Hepatocyte (in vitro differentiated cells): Measurements from ENCODE around the gene TLN1. TPM values are rescaled to one million over a fixed set of nuclear protein-coding genes. Genes with fewer than 3 reads are reported as not detected.

ENCODE experiments used
- DNase-seq: peaks from one replicate; pipeline ENCODE4 v3.0.0-alpha.2; 2016; ENCODE audit warnings: low spot score
- H2AFZ ChIP-seq: fragments of 200-600 bp; sonication (generic); 2 replicates; pipeline ENCODE4 v1.6.0; 2016; ENCODE audit warnings: antibody characterized with exemption, mild to moderate bottlenecking
- H3K27ac ChIP-seq: fragments of 200-600 bp; sonication (generic); 2 replicates; pipeline ENCODE4 v1.5.1; 2016; ENCODE audit warnings: mild to moderate bottlenecking
- H3K27me3 ChIP-seq: fragments of 200-600 bp; sonication (generic); 2 replicates; pipeline ENCODE4 v1.6.1; 2016
- H3K36me3 ChIP-seq: fragments of 200-600 bp; sonication (generic); replicated peaks from 2 replicates; pipeline ENCODE4 v1.5.1; 2016; ENCODE audit warnings: low read depth; ENCODE audit not compliant: insufficient read depth
- H3K4me1 ChIP-seq: fragments of 200-600 bp; sonication (generic); 2 replicates; pipeline ENCODE4 v1.5.1; 2016; ENCODE audit warnings: mild to moderate bottlenecking, moderate library complexity; ENCODE audit not compliant: insufficient read depth
- H3K4me2 ChIP-seq: fragments of 200-600 bp; sonication (generic); 2 replicates; pipeline ENCODE4 v1.6.0; 2016
- H3K4me3 ChIP-seq: fragments of 200-600 bp; sonication (generic); 2 replicates; pipeline ENCODE4 v1.5.1; 2016; ENCODE audit warnings: mild to moderate bottlenecking
- H3K79me2 ChIP-seq: fragments of 200-600 bp; sonication (generic); 2 replicates; pipeline ENCODE4 v1.6.0; 2017; ENCODE audit warnings: mild to moderate bottlenecking
- H3K9me2 ChIP-seq: fragments of 200-600 bp; sonication (generic); replicated peaks from 2 replicates; pipeline ENCODE4 v1.6.0; 2017; ENCODE audit warnings: mild to moderate bottlenecking; ENCODE audit not compliant: insufficient read depth
- H3K9me3 ChIP-seq: fragments of 200-600 bp; sonication (generic); 2 replicates; pipeline ENCODE4 v1.5.1; 2016; ENCODE audit warnings: low read depth, mild to moderate bottlenecking
- H4K20me1 ChIP-seq: fragments of 200-600 bp; sonication (generic); 2 replicates; pipeline ENCODE4 v1.6.0; 2016; ENCODE audit warnings: mild to moderate bottlenecking; ENCODE audit not compliant: insufficient read depth, poor library complexity, severe bottlenecking
- EZH2 ChIP-seq: fragments of 200-600 bp; sonication (generic); IDR thresholded peaks from 2 replicates; pipeline ENCODE4 v1.6.1; 2016; ENCODE audit warnings: antibody characterized with exemption, mild to moderate bottlenecking, borderline replicate concordance
- EZH2phosphoT487 ChIP-seq: fragments of 200-600 bp; sonication (generic); IDR thresholded peaks from one replicate; pipeline ENCODE4 v1.6.1; 2018; ENCODE audit warnings: antibody characterized with exemption, mild to moderate bottlenecking, low read depth, moderate library complexity; ENCODE audit not compliant: unreplicated experiment, severe bottlenecking
- WGBS: methylation state at CpG from one replicate; pipeline ENCODE4 v1.1.6; 2016; ENCODE audit warnings: low lambda C conversion rate; ENCODE audit errors: missing lambda C conversion rate; 5-methylcytosine and 5-hydroxymethylcytosine counted together
- polyA plus RNA-seq: library from polyadenylated mRNA; unstranded; fragments of >200 nt; fragmentation: Nextera tagmentation; extraction: Ambion mirVana; gene quantifications from 2 replicates; pipeline ENCODE4 v1.2.1, GENCODE V29; 2016
- total RNA-seq: library from RNA; depleted of rRNA; stranded (reverse); fragments of >200 nt; gene quantifications from 2 replicates; pipeline ENCODE4 v1.2.3, GENCODE V29; 2014
- TF ChIP-seq, protein P1 (sequence below): fragments of 200-600 bp; sonication (generic); IDR thresholded peaks from 2 replicates; pipeline ENCODE4 v1.5.1; 2016; ENCODE audit warnings: antibody characterized with exemption, mild to moderate bottlenecking; ENCODE audit not compliant: poor library complexity

TLN1 gene
- total and polyA plus RNA-seq, 2 experiments from 2014 or later = 70.5 to 113 TPM

DNA sequence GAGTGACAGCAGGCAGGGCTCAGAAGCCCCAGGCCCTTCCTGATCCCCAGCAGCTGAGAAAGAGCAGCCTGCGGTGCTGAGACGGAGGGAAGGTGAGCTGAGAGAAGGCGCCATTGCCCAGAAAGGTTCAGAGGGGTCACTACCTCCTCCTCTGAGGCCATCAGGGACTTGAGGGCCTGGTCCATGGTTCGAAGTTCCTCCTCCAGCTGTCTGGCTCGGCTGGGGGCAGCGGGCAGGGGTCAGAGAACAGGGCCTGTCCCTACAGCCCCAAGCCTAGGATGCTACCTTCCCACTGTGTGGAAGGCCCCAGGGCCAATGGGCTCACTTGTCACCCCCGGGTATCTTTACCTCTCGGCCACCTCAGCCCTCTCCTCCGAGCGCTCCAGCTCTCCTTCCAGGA is 47.1 kb downstream of the TLN1 start:
- no peaks in the 10 kb centered on the region for H3K9me3 ChIP-seq
- H3K79me2 ChIP-seq = peaks cover 3% of the 10 kb centered on the region
- H3K36me3 ChIP-seq = no peaks in the 10 kb centered on the region
- WGBS = 97% methylated on average over 10 of the region's 10 CpGs
- no peak overlapping the region for H2AFZ ChIP-seq
- no peak for TF ChIP-seq EZH2phosphoT487
- H3K4me2 ChIP-seq = no peak overlapping the region
- H4K20me1 ChIP-seq = no peaks in the 10 kb centered on the region
- H3K27ac ChIP-seq = no peak overlapping the region
- H3K4me3 ChIP-seq = no peak overlapping the region
- H3K4me1 ChIP-seq = peaks cover 13% of the 10 kb centered on the region
- no peaks in the 10 kb centered on the region for H3K9me2 ChIP-seq
- DNase-seq = no peak
- H3K27me3 ChIP-seq = no peaks in the 10 kb centered on the region

GRCh38 chr9:35683323-35683722 is 48.7 kb downstream of the TLN1 start:
- no peak for TF ChIP-seq EZH2
- TF ChIP-seq EZH2phosphoT487 = no peak
- TF ChIP-seq, protein P1, sequence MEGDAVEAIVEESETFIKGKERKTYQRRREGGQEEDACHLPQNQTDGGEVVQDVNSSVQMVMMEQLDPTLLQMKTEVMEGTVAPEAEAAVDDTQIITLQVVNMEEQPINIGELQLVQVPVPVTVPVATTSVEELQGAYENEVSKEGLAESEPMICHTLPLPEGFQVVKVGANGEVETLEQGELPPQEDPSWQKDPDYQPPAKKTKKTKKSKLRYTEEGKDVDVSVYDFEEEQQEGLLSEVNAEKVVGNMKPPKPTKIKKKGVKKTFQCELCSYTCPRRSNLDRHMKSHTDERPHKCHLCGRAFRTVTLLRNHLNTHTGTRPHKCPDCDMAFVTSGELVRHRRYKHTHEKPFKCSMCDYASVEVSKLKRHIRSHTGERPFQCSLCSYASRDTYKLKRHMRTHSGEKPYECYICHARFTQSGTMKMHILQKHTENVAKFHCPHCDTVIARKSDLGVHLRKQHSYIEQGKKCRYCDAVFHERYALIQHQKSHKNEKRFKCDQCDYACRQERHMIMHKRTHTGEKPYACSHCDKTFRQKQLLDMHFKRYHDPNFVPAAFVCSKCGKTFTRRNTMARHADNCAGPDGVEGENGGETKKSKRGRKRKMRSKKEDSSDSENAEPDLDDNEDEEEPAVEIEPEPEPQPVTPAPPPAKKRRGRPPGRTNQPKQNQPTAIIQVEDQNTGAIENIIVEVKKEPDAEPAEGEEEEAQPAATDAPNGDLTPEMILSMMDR = no peak
- Histone ChIP-seq H3K4me1 (peaks cover under 1% of the 10 kb centered on the region), H3K9me3 (no peaks in the 10 kb centered on the region), H3K4me2 (no peak overlapping the region), H3K4me3 (no peak overlapping the region), H3K9me2 (no peaks in the 10 kb centered on the region), H3K27ac (no peak overlapping the region), H3K79me2 (no peaks in the 10 kb centered on the region), H3K27me3 (no peaks in the 10 kb centered on the region), H2AFZ (no peak overlapping the region), H3K36me3 (no peaks in the 10 kb centered on the region), H4K20me1 (no peaks in the 10 kb centered on the region)
- WGBS = 87% methylated on average over 2 of the region's 2 CpGs
- no peak for DNase-seq

DNA sequence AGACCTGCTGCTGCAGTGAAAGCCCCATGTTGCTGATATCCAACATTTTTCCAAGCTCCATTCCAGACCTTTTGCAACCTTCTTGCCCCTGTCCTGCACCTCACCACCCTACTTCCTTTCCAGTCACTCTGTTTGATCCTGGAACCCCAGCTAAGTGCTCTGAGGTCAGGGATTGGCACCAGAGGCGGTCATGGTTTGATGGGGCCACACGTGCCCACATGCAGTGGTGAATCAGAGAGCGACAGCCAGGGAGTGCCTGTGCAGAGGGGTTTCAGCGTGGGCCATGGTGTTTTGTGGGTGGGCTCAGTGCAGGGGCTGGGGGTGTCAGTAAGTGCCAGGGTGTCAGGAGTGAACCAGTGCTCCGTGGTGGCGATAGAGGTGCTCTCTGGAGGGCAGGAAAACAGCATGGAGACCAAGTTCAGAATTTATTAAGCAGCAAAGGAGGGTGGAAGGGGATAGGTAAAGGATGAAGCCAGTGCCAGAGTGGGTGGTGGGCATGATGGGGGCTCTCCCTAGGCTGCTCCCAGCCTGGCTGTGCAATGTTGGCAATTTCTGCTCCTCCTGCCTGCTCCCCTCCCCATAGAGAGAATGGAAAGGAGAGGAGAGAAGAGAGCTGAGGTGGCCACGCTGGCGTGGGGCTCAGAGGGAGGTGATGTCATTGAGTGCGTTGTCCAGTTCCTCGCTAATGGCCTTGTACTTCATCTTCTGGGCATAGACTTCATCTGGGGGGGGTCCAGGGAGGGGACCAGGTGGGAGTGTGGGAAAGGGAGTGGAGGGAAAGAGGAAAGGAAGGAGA is 49.3 kb downstream of the TLN1 start:
- Histone ChIP-seq H3K9me2 (no peaks in the 10 kb centered on the region), H2AFZ (no peak overlapping the region), H3K4me3 (no peak overlapping the region), H3K79me2 (no peaks in the 10 kb centered on the region), H3K36me3 (no peaks in the 10 kb centered on the region), H3K27ac (no peak overlapping the region), H3K9me3 (no peaks in the 10 kb centered on the region), H4K20me1 (no peaks in the 10 kb centered on the region), H3K4me1 (no peaks in the 10 kb centered on the region), H3K27me3 (no peaks in the 10 kb centered on the region), H3K4me2 (no peak overlapping the region)
- TF ChIP-seq EZH2phosphoT487 (no peak), EZH2 (no peak)
- TF ChIP-seq, protein P1 = no peak
- no peak for DNase-seq
- 95% methylated on average over 10 of the region's 10 CpGs for WGBS

DNA sequence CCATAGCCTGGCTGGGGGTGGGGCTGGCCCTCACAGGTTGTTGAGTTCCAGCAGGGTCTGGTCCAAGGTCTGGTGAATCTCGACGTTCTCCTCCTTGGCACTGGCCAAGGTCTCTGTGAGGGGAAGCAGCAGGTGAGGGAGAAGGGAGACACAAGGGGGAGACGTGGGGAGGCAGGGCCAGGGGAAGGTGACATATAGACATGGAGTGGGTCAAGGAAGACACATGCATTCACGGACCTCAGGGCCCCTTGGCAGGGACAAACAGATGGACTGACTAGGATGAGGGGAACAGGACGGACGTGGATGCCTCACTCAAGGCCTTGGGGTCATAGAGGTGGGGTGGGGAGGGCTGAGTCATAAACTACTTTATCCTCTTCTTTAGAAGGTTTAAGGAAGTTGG is 49.9 kb downstream of the TLN1 start:
- Histone ChIP-seq H2AFZ (no peak overlapping the region), H3K9me2 (no peaks in the 10 kb centered on the region), H3K79me2 (no peaks in the 10 kb centered on the region), H3K4me2 (no peak overlapping the region), H3K36me3 (no peaks in the 10 kb centered on the region), H3K4me1 (no peaks in the 10 kb centered on the region), H4K20me1 (no peaks in the 10 kb centered on the region), H3K9me3 (no peaks in the 10 kb centered on the region), H3K27me3 (no peaks in the 10 kb centered on the region), H3K27ac (no peak overlapping the region), H3K4me3 (no peak overlapping the region)
- DNase-seq = no peak
- 82% methylated on average over 6 of the region's 6 CpGs for WGBS
- TF ChIP-seq EZH2phosphoT487 (no peak), EZH2 (no peak)
